Measurements from ENCODE around the gene EFHC1.

Gene EFHC1

DNA sequence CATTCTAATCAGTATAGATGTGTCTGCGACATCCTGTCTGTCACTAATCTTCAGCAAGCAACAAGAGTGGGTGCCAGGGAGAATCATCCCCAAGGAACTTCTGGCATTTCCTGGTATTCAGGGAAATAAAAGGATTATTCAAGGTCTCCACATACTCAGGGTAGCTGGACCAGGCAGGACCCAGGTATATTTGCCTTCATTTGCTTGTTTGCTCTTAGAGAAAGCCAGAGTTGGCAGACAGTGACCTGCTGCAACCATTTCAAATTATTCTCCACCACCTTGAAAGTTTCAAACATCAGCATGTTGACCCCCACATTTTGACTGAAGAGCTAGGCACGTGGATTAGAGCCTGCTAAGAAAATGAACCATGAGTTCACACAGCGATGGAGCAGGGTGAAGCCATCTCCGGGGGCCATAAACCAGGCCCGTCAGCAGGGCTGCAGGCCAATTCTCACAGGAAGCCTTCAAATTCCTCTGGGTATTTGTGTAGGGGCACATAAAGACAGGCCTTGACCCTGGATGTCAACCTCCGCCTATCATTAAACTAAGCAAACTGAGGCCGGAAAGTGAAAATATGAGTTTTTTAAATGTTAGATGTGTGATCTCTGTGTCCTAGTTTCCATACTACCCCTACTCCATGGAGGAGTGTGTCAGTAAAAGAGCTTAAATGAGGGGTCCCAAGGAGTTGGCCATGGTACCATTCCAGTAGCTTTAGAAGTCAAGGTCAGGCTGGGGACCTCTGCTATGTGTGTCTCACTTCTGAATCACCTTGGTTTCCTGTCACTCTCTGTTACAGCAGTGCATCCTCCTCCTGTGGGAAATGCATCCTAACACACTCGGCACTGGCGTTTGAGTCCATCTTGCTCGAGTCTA, 123.8 kb downstream of the EFHC1 start:
- no peak for DNase-seq

GRCh38 chr6:52544602-52545405, 124.7 kb downstream of the EFHC1 start:
- no peak for DNase-seq

DNA sequence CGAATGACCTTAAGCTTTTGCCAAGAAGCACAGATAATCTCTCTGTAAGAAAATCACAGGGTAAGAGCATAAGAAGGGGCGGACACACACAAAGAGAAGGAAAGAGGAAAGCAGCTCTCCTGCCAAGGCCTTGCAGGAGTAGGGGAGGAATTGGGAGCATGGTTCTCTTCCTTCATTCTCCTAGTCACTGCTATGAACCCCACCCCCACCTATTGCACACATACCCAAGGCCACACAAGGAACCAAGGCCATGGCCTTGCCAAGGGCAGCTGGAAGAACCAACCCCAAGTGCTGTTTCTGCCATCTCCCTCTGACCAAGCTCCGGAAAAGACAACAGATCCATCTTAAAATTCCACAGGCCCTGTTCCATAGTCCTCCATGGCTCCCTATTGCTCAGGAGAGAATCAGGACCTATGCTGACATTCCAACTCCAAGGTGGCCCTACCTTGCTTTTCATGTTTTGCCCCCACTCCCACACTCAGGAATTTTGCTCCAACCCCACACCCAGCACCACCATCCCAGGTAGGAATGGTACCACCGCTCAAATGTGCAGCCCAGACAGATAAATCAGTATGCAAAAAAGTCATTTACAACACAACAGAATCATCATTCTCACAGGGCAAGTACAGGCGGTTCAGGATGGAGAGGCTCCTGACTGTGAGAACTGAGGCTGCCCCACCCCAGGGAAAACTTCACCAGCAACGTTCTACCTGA, 125.4 kb downstream of the EFHC1 start:
- no peak for DNase-seq

DNA sequence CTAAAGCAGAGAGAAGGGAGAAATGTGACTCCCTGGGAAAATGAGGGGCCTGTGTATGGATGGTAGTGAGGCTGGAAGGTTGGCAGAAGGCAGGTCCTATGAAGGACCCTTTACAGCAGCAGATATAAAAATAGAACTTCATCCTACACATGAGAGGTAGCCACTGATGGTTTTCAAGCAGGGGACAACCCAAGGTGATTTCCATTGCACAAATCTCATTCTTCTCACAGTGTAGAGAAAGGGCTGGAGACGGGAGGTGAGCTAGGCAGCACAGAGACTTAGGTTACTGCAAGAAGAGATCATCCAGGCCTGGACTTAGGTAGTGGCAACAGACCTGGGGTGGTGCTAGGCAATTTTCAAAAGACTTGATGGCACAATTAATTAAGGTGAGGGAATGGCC, 126.0 kb downstream of the EFHC1 start:
- DNase-seq = no peak

DNA sequence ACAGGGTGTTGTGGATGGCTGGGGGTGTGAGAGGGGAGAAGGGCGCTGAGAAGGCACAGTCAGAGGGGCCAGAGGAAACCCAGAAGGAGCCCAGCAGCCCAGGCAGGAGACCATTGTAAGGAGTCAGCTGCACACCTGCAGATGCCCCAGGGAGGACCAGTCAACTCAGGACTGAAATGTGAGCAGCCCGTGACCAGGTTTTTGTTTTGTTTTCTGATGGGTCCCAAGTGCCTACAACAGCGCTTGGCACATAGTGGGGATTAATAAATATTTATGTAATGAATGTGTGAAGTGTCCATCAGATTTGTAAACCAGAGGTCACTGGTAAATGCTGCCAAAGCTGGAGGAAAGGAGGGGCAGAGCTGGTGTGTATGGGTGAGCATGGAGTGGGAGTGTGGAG, 126.5 kb downstream of the EFHC1 start:
- no peak for DNase-seq

DNA sequence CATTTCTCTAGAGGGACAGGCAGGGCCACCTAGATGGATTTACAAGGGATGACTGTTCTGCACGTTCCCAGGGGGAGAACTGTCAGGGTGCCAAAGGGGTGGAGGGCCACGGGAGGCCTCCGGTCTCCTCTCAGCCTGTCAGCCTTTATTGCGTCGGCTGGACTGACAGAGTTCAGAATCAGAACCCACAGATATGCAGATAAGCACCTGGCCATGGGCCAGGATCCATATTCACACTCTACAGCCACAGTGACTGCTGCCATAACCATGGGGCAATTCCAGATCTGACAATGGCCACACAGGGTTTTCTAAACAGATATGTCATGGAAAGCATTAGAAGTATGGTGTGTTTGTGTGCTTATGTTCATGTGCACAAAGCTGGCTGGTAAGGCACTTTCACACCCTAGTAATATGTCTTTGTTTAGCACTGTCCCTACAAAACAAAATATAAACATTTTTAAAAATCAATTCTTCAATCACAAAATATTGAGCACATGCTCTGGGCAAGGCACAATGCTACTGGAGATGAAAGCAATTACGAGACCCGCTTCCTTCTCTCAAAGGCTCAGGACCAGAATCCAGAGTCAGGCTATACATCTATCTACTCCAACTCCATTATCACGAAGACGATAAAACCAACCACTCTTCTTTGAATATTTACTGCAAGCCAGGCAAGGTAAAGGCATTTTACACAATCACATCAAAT, 127.7 kb downstream of the EFHC1 start:
- DNase-seq = no peak

GRCh38 chr6:52548353-52548713, 128.2 kb downstream of the EFHC1 start:
- no peak for DNase-seq

- DNase-seq = no peak
Observed at GRCh38 chr6:52548999-52549398, 128.9 kb downstream of the EFHC1 start.

GRCh38 chr6:52549428-52549827, 129.3 kb downstream of the EFHC1 start:
- DNase-seq = no peak

- no peak for DNase-seq
Observed at GRCh38 chr6:52550014-52550575, 130.0 kb downstream of the EFHC1 start.

DNA sequence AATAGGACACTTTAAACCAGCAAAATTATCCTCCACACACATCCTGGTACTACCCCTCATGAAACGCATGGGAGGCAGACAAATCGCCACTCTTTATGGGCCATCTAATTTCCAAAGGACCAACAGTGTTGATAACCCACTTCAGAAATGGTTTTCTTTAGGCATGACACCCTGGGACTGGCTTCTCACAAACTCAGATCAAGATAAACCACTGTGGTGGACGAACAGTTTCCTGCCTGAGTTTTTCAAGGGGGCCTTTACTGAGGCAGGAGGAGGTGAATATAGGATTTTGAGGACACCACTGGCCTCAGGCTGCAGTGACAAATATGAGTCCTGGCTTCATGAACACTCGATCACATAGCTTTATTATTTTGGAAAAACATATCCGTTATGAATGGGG, 130.7 kb downstream of the EFHC1 start:
- no peak for DNase-seq

DNA sequence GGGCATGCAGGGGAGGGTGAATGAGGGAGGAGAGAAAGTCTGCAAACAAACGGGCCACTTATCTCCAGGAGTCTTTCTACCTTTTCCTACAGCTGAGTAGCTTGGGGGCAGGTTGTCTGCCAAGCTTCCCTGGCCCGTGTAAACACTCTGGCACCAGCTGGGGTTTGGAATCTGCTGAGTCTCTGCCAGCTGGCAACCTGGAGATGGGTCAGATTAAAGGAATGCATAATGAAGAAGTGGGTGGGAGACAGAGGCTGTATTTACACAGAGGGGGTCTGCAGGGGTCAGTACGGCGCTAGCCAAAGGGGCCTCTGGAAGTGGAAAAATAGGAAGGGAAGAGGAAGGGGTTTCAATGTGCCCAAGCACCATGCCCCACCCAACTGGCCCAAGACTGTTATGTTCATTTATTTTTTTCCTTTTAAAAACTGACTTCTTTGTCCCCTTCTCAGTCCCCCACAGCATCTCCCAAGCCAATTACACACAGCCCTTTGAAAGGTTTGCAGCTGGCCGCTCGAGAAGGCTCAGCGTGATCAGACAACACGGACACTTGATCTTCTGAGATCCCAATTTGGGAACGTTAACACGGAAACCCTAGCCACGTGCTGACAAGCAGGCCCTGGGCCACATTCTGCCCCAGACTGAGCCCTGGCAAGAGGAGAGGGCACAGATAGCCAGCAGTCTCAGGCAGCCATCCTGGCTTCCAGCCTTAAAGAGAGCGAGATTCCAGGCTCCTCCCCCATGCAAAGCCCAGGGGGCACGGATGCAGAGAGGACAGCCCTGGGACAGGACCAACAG, 131.5 kb downstream of the EFHC1 start:
- no peak for DNase-seq

DNA sequence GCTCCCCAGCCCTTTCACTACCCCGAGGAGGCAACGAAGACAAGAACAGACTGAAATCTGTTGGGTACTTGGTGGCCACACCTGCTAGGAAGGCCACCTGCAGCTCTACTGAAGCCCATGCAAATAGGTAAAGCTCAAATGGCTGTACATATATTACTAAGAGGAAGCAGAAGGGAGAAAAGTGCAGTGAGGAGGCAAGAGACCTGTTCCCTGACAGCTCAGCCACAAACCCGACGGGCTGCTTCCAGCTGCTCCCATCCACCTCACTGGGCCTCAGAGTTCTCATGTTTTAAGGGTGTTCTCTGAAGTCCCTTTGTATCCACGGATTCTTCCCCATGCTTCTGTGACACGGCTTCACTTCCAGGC, 132.1 kb downstream of the EFHC1 start:
- DNase-seq = no peak

- no peak for DNase-seq
Observed at GRCh38 chr6:52553158-52553557, 133.0 kb downstream of the EFHC1 start.

DNA sequence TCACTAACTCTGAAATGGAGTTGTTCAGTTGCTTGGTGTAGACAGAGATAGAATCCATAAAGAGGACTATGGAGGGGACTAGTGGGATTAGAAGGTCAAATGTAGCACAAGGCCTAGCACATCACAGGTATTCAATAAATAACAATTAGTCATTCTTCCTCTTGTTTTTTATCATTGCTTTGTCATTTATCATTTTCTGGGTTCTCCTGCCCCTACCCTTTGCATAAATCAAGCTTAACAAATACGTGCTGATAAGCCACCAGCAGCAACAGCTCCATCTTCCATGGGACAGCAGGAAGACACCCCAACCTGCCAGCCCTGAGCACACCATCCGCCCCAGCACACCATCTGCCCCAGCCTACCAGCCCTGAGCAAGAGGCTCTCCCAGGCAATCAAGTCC, 133.6 kb downstream of the EFHC1 start:
- no peak for DNase-seq

DNA sequence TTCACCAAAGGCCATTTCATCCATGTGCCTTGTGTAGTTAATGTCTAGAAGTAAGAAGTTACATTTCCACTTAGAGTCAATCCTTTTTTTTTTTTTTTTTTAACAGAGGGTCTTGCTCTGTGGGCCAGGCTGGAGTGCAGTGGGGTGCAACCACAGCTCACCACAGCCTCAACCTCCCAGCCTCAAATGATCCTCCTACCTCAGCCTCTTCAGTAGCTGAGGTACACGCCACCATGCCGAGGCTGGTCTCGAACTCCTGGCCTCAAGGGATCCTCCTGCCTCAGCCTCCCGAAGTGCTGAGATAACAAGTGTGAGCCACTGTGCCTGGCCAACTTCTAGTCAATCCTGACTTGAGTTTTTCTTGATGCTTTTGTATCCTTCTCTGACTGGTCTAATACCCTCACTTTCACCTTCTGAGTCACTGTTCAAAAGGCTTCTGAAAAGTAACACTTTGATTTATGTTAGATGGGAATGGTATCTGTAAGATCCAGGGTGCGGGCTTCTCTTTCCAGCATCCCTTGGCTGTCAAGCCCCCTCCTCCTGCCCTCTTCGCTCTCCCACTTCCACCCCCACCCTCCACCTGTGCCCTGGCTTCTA, 134.6 kb downstream of the EFHC1 start:
- DNase-seq = no peak

DNA sequence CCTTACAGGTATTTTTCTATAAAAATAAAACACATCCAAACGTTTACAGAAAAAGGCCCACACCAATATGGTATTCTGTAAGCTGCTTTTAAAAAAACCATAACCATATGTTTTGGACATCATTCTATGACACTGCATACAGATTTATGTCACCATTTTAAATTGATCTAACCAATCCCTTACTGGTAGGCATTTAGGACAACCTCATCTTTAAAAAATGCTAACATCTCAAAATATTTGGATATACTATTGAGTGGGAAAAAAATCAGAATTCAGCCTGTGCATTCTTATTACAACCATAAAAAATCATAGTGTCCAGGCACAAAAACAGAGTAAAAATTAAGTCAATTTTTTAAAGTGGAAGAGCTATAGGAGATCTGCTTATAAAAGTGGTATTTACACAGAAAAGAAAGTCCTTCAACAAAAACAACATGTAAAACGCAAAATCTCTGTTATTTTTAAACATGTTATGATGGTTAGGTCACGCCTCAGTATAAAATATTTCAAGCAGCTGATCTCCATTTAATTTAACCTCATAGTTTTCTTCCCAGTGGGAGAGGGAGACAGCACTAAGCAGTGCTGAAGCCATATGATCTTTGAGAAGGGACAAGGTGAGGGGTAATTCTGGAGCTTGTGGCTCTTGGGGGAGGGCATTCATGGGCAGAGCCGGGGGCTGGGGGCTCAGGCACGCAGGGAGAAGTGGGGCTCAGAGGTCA, 135.5 kb downstream of the EFHC1 start:
- no peak for DNase-seq

DNA sequence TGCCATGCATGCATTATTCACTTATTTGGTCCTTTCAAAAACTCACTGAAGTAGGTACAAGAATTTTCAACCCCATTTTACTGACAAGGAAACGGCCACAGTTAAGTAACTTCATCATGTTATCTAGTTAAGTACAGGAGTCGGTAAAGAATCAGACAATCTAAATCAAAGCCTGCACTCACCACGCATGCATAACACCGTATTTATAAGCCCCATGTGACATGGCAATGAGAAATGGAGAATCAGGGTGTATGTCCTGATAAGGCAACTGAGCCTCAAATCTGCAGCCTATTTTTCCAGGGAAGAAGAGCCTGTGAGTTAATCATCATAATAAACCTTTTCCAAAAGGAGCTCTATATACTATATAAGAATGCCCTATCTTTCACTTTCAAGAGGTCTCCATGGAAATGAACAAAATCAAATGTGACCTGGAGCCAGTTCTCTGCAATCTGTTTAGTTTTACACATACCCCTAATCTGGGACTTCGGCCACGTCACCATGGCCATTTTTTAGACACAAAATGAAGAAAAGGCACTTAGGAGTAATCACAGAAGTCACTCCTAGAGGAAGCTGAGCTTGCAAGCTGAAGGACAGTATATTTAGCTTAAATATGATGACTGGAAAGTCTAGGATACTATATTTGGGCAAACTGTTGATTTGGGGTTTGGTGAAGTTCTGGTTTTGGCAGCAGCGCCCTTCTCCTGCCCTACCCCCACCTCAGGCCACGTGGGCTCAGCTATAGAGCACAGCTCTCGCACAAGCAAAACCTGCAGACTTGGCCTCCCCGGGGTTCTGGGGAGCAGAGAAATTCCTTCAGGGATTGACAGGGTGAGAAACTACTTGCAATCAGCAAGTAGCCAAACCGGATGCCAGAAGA, 137.5 kb downstream of the EFHC1 start:
- DNase-seq = no peak

- no peak for DNase-seq
Observed at GRCh38 chr6:52558266-52559000, 138.3 kb downstream of the EFHC1 start.
